HTR-8/SVneo (cell line): Measurements from ENCODE around the gene SDC3.
"Not testable (repeated sequence)": the region's sequence is repeated elsewhere in the genome, so short reads cannot be mapped to it uniquely, and the experiment has no call there.

Experiments
- DNase-seq: peaks from one replicate; pipeline ENCODE4 v3.0.0; 2011; ENCODE audit warnings: low spot score, mixed read lengths; ENCODE audit not compliant: insufficient read length
- FAIRE-seq: peaks from 2 replicates; lab custom pipeline; 2011; peaks lifted over from hg19 to GRCh38; lab: Jason Lieb, UNC

SDC3 gene, protein sequence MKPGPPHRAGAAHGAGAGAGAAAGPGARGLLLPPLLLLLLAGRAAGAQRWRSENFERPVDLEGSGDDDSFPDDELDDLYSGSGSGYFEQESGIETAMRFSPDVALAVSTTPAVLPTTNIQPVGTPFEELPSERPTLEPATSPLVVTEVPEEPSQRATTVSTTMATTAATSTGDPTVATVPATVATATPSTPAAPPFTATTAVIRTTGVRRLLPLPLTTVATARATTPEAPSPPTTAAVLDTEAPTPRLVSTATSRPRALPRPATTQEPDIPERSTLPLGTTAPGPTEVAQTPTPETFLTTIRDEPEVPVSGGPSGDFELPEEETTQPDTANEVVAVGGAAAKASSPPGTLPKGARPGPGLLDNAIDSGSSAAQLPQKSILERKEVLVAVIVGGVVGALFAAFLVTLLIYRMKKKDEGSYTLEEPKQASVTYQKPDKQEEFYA

DNA sequence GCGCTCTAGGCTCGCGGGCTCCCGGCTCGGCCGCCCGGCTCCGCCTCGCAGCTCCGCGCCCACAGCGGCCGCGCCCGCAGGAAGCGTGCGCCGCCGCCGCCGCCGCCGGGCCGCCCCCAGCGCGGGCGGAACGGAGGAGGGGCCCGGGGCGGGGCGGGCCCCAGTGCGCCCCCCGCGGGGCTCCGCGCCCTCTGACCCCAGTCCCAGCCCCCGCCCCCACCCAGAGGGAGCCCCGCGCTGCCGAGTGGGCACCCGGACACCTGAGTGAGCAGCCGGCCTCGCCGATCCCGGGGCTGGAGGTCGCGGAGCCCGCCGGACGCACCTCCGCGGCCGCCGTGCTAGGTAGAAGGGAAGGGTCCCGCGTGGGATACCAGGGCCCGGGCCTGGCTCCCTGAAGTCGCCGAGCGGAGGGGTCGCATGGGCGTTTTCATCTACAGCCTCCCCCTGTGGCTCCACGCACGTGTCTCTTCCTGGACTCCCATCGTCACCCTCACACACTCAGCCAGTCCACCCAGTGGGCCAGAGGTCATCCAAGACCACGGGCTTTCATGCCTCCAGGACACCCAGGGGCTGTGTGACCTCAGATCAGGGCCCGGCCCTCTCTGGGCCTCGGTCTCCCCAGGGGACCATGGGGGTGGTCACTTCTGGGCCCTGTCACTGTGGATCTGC lies at the start of gene SDC3:
Gene SDC3, minus strand, starts transcription at position 63 of the 669 bp plus-strand sequence. CDS start 172 bp downstream, outside the sequence.
- FAIRE-seq = no peak

DNA sequence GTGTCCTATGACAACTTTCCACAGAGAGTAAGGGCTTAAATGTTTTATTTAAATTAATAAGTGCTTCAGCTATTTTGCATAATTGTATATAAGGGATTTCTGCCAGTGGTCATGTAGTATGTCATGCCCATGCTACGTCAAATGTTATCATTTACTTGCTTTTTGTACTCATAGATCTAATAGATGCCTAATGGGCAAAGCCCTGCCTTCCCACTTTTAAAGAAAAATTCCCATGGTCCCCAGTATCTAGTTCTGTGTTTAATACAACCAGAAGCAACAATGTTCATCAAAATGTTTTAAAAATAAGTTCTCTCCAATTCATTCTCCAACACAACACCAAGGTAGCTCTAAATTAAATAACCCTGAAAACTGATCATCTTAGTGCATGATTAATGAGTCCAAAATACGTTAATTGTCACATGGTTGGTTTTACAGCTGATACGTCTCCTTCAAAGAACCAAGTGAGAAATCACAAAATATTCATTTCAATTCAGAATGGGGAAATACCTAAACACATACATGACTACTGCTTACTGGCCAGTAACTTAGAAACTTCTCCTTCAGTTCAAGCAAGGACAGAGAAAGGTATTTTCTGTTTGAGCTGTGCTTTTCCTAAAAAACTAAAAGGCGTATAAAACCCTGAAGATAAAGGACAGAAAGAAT lies 49.1 kb upstream of the SDC3 start:
- DNase-seq = no peak
- no peak for FAIRE-seq

More for the DNA sequence above, at the start of gene SDC3:
- no peak for DNase-seq

DNA sequence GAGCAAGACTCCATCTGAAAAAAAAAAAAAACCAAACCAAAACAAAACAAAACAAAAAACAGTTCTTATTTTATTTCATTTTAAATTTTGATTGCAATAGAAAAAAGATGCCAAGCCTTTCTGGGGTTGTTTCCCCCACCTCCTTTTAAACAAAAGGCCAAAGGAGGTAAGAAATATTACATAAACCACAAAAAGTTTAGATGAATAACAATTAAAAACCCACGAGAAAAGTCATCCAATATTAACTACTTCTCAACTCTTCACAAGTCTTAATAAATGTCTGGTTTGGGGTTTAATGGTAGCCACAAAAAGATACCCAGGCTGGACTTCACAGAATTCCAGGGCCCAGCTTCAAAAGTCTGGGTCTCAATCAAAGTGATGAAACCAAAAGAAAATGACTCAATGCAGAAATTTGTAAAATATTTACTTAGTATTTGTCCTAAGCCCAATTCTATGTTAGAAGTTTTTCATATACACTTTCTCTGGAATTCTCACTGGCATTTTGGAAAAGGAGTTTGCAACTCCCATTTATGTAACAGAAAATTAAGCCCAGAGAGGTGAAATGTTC lies 47.0 kb upstream of the SDC3 start:
- FAIRE-seq = no peak
- DNase-seq = no peak

DNA sequence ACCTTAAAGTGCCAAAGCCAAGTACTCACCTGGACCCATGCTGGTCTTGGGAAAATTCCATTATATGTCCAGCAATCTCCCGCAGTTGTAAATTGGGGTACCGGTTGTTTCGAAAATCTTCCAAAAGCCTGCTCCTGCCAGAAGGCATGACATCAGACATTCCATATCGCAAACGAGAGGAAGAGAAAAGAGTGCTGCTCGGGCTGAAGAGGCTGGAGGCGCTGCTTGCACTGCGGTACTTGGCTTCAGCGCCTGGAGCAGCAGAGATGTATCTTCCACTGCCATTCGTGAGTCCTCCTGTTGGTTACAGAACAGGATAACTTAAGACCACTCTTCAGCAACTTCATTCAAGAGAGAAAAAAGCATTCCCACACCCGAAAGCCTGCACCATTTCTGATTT lies 45.1 kb upstream of the SDC3 start:
- FAIRE-seq (no peak), DNase-seq (no peak)

DNA sequence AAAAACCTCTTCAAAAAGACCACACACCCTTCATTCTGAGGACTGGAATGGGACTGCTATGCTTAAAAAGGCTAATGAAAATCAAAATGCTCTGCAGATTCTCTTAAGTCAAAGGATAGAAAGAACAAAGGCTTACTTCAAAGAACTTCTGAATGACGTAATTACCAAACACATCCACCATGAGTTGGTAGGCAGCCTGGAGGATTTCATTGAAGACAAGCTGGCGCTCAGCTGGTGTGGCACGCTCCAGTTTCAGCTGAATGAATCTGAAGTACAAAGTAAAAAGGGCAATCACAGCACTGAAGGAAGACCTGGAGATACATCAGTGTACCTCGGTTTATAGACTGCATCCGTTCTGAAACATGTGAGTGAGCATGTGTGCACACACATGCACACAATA lies 43.5 kb upstream of the SDC3 start:
- FAIRE-seq = no peak
- DNase-seq = no peak

DNA sequence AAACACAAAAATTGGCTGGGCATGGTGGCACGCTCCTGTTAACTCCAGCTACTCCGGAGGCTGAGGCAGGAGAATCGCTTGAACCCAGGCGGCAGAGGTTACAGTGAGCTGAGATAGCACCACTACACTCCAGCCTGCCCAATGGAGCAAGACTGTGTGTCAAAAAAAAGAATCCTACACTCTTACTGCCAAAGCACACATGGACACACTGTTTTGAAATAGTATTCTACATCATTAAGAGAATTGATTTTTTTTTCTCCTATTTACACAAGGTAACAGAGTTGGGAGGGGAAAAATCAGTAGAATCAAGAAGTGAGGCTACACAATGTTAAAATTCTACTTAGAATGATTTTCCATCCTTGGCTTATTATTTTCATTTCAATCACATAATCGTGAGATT lies 42.1 kb upstream of the SDC3 start:
- DNase-seq = no peak
- no peak for FAIRE-seq

DNA sequence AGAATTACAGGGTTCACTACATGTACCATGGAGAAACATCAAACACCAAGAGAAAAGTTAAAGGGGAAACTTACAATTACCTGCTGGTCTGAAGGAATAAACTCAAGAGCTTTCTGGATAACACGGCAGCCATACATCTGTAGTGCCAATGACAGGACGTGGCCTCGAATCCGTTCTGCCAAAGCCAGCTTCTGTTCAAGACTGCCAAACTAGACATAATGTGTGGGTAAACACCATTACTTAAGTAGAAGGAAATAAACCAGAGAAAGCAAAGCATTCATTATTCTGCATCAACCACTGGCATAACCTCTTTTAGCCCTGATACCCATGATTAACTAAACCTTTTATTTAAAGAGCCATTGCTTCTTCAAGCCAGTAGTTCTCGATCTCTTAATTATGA lies 41.5 kb upstream of the SDC3 start:
- no peak for DNase-seq
- no peak for FAIRE-seq

DNA sequence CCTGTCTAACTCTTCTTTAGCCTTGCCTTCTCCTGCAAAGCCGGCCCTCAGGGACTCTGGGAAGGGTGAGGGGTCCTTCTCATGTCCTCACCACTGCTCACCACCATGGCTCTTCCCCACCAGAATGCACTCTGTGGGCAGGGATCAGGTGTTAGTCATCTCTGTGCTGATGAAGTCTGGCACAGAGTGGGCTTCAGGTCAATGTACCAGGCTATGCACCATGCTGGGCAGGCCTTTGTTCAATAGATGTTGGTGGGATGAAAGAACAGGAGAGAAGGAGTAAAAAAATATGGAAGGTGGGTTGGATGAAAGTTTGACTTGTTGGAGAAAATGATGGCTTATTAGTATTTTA lies 40.9 kb upstream of the SDC3 start:
- not testable (repeated sequence) for DNase-seq, FAIRE-seq

DNA sequence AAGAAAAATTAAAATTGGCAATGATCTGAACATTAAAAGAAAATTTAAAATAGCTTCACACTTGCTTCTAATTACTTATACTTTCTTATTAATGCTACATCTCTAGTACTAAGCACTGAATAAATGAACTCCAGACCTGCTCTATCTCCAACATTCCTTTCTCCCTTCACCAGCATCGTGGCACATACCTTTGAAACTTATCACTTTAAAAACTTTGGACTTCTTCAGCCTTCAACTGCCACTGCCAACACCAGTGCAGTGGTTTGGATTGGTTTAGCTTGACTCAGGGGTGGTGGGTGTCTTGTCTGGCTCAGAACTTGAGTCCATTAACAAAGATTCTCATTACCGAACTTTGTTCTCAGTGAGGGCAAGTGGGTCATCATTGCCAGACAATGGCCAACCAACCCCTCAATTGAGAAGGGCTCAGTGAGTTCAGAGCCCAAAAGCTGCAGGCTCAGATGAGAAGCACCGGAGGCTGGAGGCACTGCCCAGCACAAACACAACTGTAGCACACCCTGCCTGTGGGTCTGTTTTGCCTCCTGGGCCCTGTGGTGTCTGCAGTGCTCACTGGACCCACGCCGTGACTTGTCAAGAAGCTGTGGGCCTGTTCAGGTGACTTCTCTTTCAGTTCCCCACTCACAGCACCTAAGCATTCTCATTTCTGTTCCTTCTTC lies 40.4 kb upstream of the SDC3 start:
- not testable (repeated sequence) for FAIRE-seq, DNase-seq

DNA sequence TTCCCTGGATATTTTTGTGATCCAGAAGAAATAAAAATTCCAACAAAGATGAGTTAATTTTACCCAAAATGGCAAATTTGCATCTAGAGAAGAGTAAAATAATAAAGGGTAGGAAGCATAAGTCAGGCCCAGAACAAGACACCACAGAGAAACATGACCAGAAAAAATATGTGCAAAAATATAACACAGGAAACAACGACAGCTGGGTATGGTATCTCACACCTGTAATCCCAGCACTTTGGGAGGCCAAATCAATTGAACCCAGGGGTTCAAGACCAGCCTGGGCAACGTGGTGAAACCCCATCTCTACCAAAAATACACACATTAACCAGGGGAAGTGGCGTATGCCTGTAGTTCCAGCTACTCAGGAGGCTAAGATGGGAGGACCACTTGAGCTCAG lies 39.7 kb upstream of the SDC3 start:
- FAIRE-seq (no peak), DNase-seq (no peak)

DNA sequence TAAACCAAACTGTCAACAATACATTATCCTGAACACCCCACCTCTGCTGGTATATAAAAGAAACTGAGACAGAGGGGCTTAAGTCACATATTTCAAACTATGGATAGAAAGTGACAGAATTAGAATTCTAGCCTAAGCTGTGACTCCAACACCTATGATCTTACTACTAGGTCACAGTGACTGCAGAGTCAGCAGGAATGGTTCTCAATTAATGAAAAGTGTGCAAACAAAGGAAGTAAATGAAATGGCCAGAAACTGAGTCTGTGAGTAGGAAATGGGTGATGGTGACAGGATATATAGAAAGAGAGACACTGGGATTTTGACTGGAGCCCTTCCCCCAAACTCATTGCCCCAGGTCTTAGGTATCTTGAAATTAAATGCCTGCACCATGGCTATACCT lies 38.7 kb upstream of the SDC3 start:
- DNase-seq (no peak), FAIRE-seq (no peak)

DNA sequence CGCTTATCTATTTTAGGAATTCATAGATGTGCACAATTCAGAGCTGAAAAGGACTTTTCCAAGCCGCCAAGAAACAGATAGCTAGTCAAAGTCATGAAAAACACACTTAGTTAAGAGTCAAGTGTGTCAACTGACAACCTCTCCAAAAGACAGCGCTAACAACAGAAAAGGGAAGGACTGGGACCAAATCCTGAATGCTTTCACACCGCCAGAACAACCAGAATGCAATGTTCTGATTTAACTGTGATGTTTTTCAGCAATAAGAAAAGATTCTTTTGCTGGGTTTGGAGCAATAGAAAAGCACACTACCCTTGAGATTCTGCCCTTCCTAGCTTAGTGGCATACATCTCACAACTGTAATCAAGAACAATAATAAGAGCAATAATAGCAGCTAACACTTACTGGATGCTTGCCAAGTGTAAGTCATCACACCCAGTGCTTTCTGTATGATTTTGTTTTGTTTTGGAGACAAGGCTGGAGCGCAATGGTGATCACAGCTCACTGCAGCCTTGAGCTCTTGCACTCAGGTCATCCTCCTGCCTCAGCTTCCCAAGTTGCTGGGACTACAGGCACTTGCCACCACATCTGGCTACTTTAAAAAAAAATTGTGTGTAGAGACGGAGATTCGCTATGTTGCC lies 33.9 kb upstream of the SDC3 start:
- FAIRE-seq (no peak), DNase-seq (no peak)

DNA sequence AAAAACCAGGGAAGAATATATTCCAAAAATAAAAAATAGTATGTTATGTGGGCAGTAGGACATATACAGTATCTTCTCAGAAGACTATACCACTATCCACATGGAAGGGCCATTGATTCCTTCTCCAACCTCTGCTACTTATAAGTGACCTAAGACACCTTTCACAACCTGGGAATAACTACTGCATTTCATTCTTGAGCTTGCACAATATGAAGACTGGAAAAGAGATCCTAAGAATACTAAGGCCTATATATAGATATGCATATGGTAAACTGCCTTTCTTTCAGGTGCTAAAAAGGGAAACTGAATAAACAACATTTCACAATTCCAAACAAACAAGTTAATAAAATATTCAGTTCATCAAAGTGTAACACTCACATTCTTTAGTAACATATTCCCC lies 32.0 kb upstream of the SDC3 start:
- FAIRE-seq = no peak
- DNase-seq = no peak

DNA sequence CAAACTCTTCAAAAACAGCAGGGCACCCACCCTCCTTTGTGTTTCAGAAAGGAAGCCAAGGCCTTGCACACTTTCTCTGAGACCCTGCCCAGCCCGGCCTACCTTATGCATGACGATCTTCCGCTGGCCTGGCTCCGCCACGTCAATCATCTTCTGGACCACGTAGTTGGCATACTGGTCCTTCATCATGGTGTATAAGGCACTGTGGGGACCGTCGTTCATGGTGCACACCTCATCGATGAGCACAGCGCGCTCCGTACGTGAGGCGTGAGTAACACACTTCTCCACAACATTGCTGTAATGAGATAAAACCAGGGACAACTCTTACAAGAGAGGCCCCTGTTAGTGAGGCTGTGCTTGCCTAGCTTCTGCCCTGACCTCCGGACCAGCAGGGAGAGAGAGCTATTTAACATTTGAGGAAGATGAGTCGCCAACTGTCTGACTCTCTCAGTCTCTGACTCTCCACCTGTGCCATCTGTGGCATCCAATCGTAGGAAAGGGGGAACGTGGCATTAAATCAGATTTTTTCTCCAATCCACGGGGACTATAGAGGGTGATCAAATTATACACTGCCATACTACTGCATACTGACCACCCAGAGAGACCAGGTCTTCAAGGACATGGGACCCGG lies 28.1 kb upstream of the SDC3 start:
- no peak for FAIRE-seq
- DNase-seq = no peak

DNA sequence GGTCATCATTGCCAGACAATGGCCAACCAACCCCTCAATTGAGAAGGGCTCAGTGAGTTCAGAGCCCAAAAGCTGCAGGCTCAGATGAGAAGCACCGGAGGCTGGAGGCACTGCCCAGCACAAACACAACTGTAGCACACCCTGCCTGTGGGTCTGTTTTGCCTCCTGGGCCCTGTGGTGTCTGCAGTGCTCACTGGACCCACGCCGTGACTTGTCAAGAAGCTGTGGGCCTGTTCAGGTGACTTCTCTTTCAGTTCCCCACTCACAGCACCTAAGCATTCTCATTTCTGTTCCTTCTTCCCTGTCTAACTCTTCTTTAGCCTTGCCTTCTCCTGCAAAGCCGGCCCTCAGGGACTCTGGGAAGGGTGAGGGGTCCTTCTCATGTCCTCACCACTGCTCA lies 27.2 kb upstream of the SDC3 start:
- DNase-seq = not testable (repeated sequence)
- peak; percentile 52 for FAIRE-seq

DNA sequence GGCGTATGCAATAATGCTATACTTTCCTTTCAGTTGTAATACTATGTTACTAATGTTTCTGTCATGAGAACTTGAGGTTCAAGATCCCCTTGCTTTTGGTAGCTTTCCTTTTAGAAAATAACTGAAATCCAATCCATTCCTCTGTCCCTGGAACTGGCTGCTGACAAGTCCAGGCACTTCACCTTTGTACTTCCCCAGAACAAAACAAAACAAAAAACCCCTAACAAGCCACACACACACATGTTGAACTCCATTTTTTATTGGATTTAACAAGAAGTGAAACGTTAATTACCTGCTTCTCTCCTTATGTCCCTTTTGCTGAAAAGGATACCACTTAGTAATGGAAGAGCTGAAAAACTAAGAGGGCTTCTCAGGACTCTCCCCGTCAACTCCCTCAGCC lies 26.1 kb upstream of the SDC3 start:
- DNase-seq (no peak), FAIRE-seq (no peak)

DNA sequence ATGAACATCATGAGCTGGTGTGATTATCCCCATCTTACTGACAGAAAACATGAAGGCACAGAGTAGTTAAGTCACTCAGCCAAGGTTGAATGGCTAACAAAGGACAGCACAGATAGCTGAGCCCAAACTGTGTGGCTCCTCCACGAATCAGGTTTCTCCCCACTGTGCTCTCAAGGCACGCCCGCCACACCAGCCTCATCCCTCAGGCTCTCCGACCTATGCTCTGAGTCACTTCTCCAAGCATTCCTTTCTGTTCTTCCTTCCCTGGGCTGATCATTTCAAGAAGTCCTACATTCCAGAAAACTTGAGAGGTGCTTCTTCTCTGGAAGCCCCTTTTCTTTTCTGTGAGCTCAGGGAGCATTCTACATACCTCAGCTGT lies 25.3 kb upstream of the SDC3 start:
- no peak for FAIRE-seq

DNA sequence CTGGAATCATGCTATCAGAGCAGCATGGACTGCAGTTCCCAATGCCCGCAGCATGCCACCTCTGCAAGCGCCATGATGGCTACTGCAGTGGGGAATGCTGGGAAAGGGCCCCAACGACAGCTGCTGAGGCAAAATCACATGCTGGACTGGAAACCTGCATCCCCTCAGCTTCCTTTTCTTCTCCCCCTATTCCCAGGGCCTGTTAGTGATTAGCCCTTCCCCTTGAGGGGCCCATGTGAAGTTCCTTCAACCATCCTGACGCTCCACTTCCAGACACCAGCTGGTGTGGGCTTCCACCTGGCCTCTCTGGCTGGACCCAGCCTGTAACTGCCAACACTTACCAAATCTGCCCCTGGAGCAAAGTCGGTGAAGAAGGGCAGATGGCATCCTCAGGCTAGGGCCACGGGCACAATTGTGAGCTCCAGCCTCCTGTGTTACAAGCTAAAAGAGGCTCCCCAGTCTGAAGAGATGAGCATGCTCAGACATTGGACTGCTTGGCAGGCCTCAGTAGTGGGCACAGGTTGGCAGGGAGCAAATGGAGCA lies 22.1 kb upstream of the SDC3 start:
- FAIRE-seq (no peak), DNase-seq (no peak)

More for the DNA sequence above, 25.3 kb upstream of the SDC3 start:
- DNase-seq = no peak

DNA sequence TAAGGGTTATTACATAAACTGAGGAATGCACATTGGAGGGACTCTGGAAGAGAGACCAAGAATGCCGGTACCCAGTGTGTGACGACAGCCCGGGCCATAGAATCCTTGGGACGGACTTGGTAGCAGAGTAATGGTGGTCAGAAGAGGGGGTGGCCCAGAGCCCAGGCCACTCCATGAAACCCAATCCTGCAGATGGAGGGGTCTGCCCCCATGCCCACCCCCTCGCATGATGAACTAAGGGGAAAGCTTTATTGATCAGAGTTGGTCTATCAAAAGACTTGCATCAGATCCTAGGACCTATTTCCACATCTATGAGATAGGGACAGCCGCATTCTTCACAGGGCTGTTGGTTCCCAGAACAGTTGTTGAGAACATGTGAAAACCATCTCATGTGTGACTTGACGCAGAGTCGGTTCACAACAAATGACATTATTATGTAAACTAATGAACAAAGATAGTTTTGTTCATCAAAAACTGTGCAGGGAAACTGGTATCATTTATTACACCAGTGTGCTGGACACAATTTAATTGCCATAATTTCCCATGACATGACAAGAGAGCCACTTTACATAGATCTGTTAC lies 21.5 kb upstream of the SDC3 start:
- FAIRE-seq (no peak), DNase-seq (no peak)
